Brain microvascular endothelial cell (primary cell): Measurements from ENCODE around the gene BDKRB2.

Experiments
- DNase-seq: peaks from one replicate; pipeline ENCODE4 v3.0.0-alpha.2; 2020
- H3K27ac ChIP-seq: fragments of 250-450 bp; sonication (Bioruptor Pico); 2 replicates; pipeline ENCODE4 v1.5.1; 2020; ENCODE audit warnings: mild to moderate bottlenecking, moderate library complexity
- H3K27me3 ChIP-seq: fragments of 250-450 bp; sonication (Bioruptor Pico); replicated peaks from 2 replicates; pipeline ENCODE4 v1.5.1; 2020; ENCODE audit warnings: mild to moderate bottlenecking
- H3K36me3 ChIP-seq: fragments of 250-450 bp; sonication (Bioruptor Pico); replicated peaks from 2 replicates; pipeline ENCODE4 v1.5.1; 2020; ENCODE audit warnings: mild to moderate bottlenecking
- H3K4me3 ChIP-seq: 2 replicates; pipeline ENCODE4 v1.5.1; 2011; ENCODE audit warnings: low read depth, mild to moderate bottlenecking, control low read depth, low read length, moderate library complexity
- in situ Hi-C: cut with HindIII; loops from 2 replicates; pipeline ENCODE4 v1.10.0; 2017; ENCODE audit warnings: low sequenced_read_pairs, low pct_ligation_motif_present
- TF ChIP-seq, protein P1 (sequence below): IDR thresholded peaks from 2 replicates; pipeline ENCODE4 v1.5.1; 2011; ENCODE audit warnings: low read depth, mild to moderate bottlenecking, moderate library complexity, low read length, control low read depth, inconsistent platforms; ENCODE audit errors: missing control alignments

BDKRB2 gene

DNA sequence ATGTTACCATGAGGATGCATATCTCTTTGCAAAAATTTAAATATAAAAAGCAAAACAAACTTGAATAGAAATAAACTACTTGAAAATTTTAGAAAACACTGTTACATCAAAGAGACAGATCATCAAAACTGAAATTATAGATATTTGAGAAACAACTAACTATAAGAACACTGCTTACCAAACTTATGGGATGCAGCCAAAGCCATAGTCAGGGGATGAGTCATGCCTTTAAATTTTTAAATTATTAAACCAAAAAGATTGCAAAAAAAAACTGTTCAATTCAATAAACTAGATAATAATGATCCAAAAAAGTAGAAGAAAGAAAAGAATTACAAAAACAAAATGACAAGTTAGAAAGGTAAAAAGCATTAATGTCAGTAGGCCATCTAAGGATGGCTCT is 7.5 kb downstream of the BDKRB2 start:
- H3K4me3 ChIP-seq, result no peak overlapping the region

DNA sequence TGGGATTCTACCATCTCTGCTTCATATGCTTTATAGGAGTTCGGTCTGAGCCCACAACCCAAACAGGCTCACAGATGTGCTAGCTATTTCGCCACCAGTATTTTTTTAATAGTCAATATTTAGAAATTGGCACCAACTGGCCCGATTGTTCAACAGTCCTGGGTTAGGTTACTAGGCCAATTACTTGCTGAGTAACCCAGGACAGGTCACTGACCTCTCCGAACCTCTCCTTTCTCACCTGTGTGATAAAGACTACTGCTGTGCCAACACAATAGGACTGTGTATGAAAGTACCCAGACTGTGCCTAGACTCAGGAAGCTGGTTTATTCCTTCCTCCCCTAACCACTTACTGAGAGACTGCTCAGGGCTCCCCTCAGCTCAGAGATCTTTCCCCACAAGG is 8.3 kb downstream of the BDKRB2 start:
- TF ChIP-seq, protein P1, sequence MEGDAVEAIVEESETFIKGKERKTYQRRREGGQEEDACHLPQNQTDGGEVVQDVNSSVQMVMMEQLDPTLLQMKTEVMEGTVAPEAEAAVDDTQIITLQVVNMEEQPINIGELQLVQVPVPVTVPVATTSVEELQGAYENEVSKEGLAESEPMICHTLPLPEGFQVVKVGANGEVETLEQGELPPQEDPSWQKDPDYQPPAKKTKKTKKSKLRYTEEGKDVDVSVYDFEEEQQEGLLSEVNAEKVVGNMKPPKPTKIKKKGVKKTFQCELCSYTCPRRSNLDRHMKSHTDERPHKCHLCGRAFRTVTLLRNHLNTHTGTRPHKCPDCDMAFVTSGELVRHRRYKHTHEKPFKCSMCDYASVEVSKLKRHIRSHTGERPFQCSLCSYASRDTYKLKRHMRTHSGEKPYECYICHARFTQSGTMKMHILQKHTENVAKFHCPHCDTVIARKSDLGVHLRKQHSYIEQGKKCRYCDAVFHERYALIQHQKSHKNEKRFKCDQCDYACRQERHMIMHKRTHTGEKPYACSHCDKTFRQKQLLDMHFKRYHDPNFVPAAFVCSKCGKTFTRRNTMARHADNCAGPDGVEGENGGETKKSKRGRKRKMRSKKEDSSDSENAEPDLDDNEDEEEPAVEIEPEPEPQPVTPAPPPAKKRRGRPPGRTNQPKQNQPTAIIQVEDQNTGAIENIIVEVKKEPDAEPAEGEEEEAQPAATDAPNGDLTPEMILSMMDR, result no peak
- no peak overlapping the region for H3K4me3 ChIP-seq
- no peak overlapping the region for H3K27ac ChIP-seq
- no peaks in the 10 kb centered on the region for H3K27me3 ChIP-seq
- DNase-seq, result no peak
- in situ Hi-C loops, result no loop called here
- no peaks in the 10 kb centered on the region for H3K36me3 ChIP-seq

More for the DNA sequence above, 7.5 kb downstream of the BDKRB2 start:
- no peaks in the 10 kb centered on the region for H3K27me3 ChIP-seq
- in situ Hi-C loops, result no loop called here
- no peak overlapping the region for H3K27ac ChIP-seq
- no peak for DNase-seq
- TF ChIP-seq, protein P1, result no peak
- no peaks in the 10 kb centered on the region for H3K36me3 ChIP-seq

DNA sequence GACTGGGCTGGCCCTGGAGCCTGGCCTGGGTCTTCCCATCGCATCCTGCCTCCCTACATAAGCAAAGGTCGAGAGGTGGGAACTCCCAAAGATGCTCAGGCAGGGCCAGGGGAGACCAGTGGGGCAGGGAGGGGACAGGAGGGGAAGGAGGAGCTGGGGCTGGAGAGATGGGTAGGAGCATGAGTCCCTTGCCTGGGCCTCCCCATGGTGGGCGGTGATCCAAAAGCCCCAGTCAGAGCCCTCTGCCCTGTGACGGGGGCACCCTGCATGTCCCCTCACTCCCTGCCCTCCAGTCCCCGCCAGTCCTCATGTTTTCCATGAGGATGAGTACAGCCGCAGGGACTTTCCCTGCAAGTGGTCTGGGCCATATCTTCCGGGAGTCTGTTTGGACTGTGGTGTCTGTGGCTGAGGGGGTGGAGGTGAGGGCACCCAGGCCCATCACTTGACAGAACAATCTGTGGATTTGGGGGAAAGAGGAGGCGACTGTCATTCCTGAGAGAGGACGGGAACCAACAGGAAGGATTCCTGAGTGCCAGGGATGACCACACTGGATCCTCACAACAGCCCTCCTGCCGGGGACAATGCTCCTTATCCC is 9.3 kb downstream of the BDKRB2 start:
- no peak overlapping the region for H3K27ac ChIP-seq
- no peak overlapping the region for H3K4me3 ChIP-seq
- TF ChIP-seq, protein P1, result no peak
- no peak for DNase-seq
- no peaks in the 10 kb centered on the region for H3K36me3 ChIP-seq
- no peaks in the 10 kb centered on the region for H3K27me3 ChIP-seq
- in situ Hi-C loops, result no loop called here

DNA sequence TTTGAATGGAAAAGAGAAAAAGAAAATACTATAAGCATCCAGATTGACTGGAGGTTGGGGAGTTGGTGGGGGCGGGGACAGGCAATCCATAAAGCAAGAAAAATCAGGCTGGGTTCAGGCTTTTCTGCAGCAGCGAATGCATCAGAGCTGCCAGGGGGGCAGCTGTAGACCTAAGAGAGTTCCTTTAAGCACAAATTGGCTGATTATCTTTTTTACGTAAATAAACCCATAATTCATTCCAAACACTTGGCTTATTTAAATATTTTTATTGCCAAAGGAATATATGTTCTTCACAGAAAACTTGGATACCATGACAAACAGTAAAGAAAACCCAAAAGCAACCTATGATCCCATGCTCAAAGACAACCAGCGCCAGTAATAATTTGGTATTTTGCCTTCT is 10.2 kb downstream of the BDKRB2 start:
- TF ChIP-seq, protein P1, result no peak
- in situ Hi-C loops, result no loop called here
- Histone ChIP-seq H3K27ac (no peak overlapping the region), H3K4me3 (no peak overlapping the region), H3K27me3 (no peaks in the 10 kb centered on the region), H3K36me3 (no peaks in the 10 kb centered on the region)
- no peak for DNase-seq

DNA sequence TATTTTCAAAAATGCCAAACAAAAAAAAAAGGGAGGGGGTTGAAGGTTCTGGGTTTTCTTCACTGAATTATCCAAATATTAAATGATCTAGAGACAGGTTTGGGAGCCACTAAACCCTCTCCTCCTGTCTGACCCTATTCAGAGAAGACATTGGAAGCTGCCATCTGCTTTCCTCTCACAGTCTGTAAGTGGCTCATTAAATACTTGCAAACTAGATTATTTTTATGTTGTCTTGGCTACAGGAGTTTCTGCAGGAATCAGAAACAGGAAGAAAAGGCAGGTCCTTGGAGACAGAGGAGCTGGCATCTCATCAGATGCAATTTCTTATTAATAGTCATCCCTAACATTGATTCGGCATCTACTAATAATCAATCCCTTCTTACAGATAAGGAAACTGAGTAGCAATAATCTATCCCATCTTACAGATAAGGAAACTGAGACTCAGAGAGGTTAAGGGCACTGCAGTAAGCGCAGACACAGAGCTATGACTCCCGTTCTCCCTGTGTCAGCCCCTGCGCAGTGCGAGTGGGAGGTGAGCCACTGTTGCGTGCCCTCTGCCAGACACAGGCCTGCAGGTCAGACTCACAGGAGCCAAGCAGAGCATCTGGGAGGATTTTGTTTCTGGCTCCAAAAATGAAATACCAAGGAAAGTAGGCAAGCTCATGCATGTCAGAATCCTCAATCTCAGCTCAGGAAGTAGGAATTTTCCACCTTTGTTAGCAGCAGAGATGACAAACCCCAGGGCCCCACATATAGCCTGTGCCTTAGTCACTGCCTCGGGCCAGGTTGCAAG is 11.0 kb downstream of the BDKRB2 start:
- in situ Hi-C loops, result no loop called here
- Histone ChIP-seq H3K27ac (no peak overlapping the region), H3K4me3 (no peak overlapping the region), H3K27me3 (no peaks in the 10 kb centered on the region), H3K36me3 (no peaks in the 10 kb centered on the region)
- TF ChIP-seq, protein P1, result no peak
- no peak for DNase-seq
